Suprapubic skin (tissue), 4 donors: ENCODE measurements around the gene WNK3. TPM values are rescaled to one million over a fixed set of nuclear protein-coding genes. Genes with fewer than 3 reads are reported as not detected.

Experiments used
- DNase-seq, 2 donors: peaks; one replicate each; pipeline ENCODE4 v3.0.0-alpha.2; 2019; ENCODE audit warnings: low spot score in 2 of 2
- H3K27ac ChIP-seq: fragments of 200-600 bp; sonication (generic); one replicate; pipeline ENCODE4 v1.5.1; 2019
- H3K27me3 ChIP-seq: fragments of 200-600 bp; sonication (generic); one replicate; pipeline ENCODE4 v1.5.1; 2019
- H3K36me3 ChIP-seq: fragments of 200-600 bp; sonication (generic); one replicate; pipeline ENCODE4 v1.5.1; 2019
- H3K4me1 ChIP-seq: fragments of 200-600 bp; sonication (generic); one replicate; pipeline ENCODE4 v1.5.1; 2019
- H3K4me3 ChIP-seq: fragments of 200-600 bp; sonication (generic); one replicate; pipeline ENCODE4 v1.5.1; 2019; ENCODE audit warnings: mild to moderate bottlenecking
- H3K9me3 ChIP-seq: fragments of 200-600 bp; sonication (generic); one replicate; pipeline ENCODE4 v1.5.1; 2019
- CTCF ChIP-seq, 2 donors: fragments of 200-600 bp in 1 of 2; fragments of 450-650 bp in 1 of 2; sonication (generic) in 1 of 2; IDR thresholded peaks; one replicate each; pipeline ENCODE4 v1.5.1; 2016 to 2019; ENCODE audit warnings: antibody characterized with exemption in 2 of 2, mild to moderate bottlenecking in 1 of 2, moderate library complexity in 1 of 2
- EP300 ChIP-seq: sonication (generic); formaldehyde crosslinking; IDR thresholded peaks from one replicate; pipeline ENCODE4 v1.6.1; 2017; ENCODE audit warnings: antibody characterized with exemption
- POLR2A ChIP-seq, 2 donors: fragments of 450-650 bp; IDR thresholded peaks; one replicate each; pipeline ENCODE4 v1.6.1; 2017; ENCODE audit warnings: antibody characterized with exemption in 2 of 2, mild to moderate bottlenecking in 2 of 2, moderate library complexity in 2 of 2
- POLR2AphosphoS5 ChIP-seq, 3 donors: sonication (generic); formaldehyde crosslinking; IDR thresholded peaks; one replicate each; pipeline ENCODE4 v1.6.1; 2017; ENCODE audit warnings: antibody characterized with exemption in 3 of 3
- WGBS: methylation state at CpG from one replicate; pipeline ENCODE4 v1.1.5; 2018; 5-methylcytosine and 5-hydroxymethylcytosine counted together
- total RNA-seq, 4 donors: library from RNA; depleted of rRNA; stranded (reverse); fragments of >200 nt; gene quantifications; one replicate each; pipeline ENCODE4 v1.1.0, GENCODE V29; 2016

The WNK3 gene
- total RNA-seq, 4 donors from 2014 or later = 0.34 to 1.4 (median 0.82) TPM

GRCh38 chrX:54178100-54178940 is 179.5 kb downstream of the WNK3 start:
- no peaks in the 10 kb centered on the region for H3K27me3 ChIP-seq
- H3K36me3 ChIP-seq = no peaks in the 10 kb centered on the region
- DNase-seq = no peak
- WGBS = 53% methylated on average over 5 of the region's 5 CpGs
- H3K4me1 ChIP-seq = peaks cover 24% of the 10 kb centered on the region
- H3K9me3 ChIP-seq = no peaks in the 10 kb centered on the region
- no peak for TF ChIP-seq POLR2A (IDR thresholded peaks at IDR 0.05)
- no peak for TF ChIP-seq CTCF (IDR thresholded peaks at IDR 0.05)
- TF ChIP-seq POLR2AphosphoS5 (IDR thresholded peaks at IDR 0.05) = no peak
- no peak for TF ChIP-seq EP300
- no peak overlapping the region for H3K4me3 ChIP-seq
- H3K27ac ChIP-seq = no peak overlapping the region

- DNase-seq = no peak
- 74% methylated on average over 3 of the region's 3 CpGs for WGBS
- Histone ChIP-seq H3K27me3 (no peaks in the 10 kb centered on the region), H3K9me3 (no peaks in the 10 kb centered on the region), H3K4me3 (no peak overlapping the region), H3K27ac (no peak overlapping the region), H3K4me1 (peaks cover 24% of the 10 kb centered on the region), H3K36me3 (no peaks in the 10 kb centered on the region)
- TF ChIP-seq POLR2A (IDR thresholded peaks at IDR 0.05) = no peak
- no peak for TF ChIP-seq POLR2AphosphoS5 (IDR thresholded peaks at IDR 0.05)
- TF ChIP-seq EP300 = no peak
- no peak for TF ChIP-seq CTCF (IDR thresholded peaks at IDR 0.05)
Measured at GRCh38 chrX:54177306-54177705, 180.5 kb downstream of the WNK3 start.

GRCh38 chrX:54173791-54174190 is 184.1 kb downstream of the WNK3 start:
- 55% methylated on average over 3 of the region's 3 CpGs for WGBS
- Histone ChIP-seq H3K9me3 (no peaks in the 10 kb centered on the region), H3K27me3 (no peaks in the 10 kb centered on the region), H3K4me3 (no peak overlapping the region), H3K36me3 (no peaks in the 10 kb centered on the region), H3K4me1 (no peaks in the 10 kb centered on the region), H3K27ac (no peak overlapping the region)
- TF ChIP-seq POLR2A (IDR thresholded peaks at IDR 0.05) (no peak), CTCF (IDR thresholded peaks at IDR 0.05) (no peak), EP300 (no peak)
- no peak for DNase-seq

- no peak for DNase-seq
- Histone ChIP-seq H3K27me3 (no peaks in the 10 kb centered on the region), H3K4me3 (no peak overlapping the region), H3K9me3 (no peaks in the 10 kb centered on the region), H3K27ac (no peak overlapping the region), H3K36me3 (no peaks in the 10 kb centered on the region), H3K4me1 (no peaks in the 10 kb centered on the region)
- TF ChIP-seq CTCF (IDR thresholded peaks at IDR 0.05) (no peak), POLR2AphosphoS5 (IDR thresholded peaks at IDR 0.05) (no peak)
- WGBS = 84% methylated on average over 3 of the region's 3 CpGs
Measured at GRCh38 chrX:54172455-54172854, 185.4 kb downstream of the WNK3 start.

- WGBS = 55% methylated on average over 4 of the region's 4 CpGs
- no peaks in the 10 kb centered on the region for H3K27me3 ChIP-seq
- H3K4me1 ChIP-seq = no peaks in the 10 kb centered on the region
- no peak for DNase-seq
- H3K27ac ChIP-seq = no peak overlapping the region
- TF ChIP-seq POLR2AphosphoS5 (IDR thresholded peaks at IDR 0.05) = no peak
- no peak for TF ChIP-seq CTCF (IDR thresholded peaks at IDR 0.05)
- TF ChIP-seq POLR2A (IDR thresholded peaks at IDR 0.05) = no peak
- TF ChIP-seq EP300 = no peak
- H3K4me3 ChIP-seq = no peak overlapping the region
- H3K36me3 ChIP-seq = no peaks in the 10 kb centered on the region
- H3K9me3 ChIP-seq = no peaks in the 10 kb centered on the region
Measured at GRCh38 chrX:54171527-54172250, 186.2 kb downstream of the WNK3 start.
